NCI-H345 (cell line): Measurements from ENCODE around the gene VTI1A.

Source experiments
- DNase-seq: peaks from one replicate; lab custom pipeline; 2025; lab: John Stamatoyannopoulos, UW

The VTI1A gene

GRCh38 chr10:112679392-112679791, 232.4 kb downstream of the VTI1A start:
- no peak for DNase-seq

- DNase-seq = no peak
These were observed 233.6 kb downstream of the VTI1A start for GRCh38 chr10:112680586-112680985.

- no peak for DNase-seq
These were observed 240.6 kb downstream of the VTI1A start for GRCh38 chr10:112687647-112688046.

GRCh38 chr10:112689327-112690072, 242.5 kb downstream of the VTI1A start:
- no peak for DNase-seq

GRCh38 chr10:112695539-112695938, 248.5 kb downstream of the VTI1A start:
- no peak for DNase-seq

GRCh38 chr10:112696592-112696991, 249.6 kb downstream of the VTI1A start:
- DNase-seq = no peak

GRCh38 chr10:112698133-112698817, 251.3 kb downstream of the VTI1A start:
- DNase-seq = no peak

- no peak for DNase-seq
These were observed 251.8 kb downstream of the VTI1A start for GRCh38 chr10:112698818-112699164.

GRCh38 chr10:112700215-112700671, 253.2 kb downstream of the VTI1A start:
- DNase-seq = no peak

GRCh38 chr10:112701211-112701877, 254.3 kb downstream of the VTI1A start:
- no peak for DNase-seq

- DNase-seq = no peak
These were observed 254.9 kb downstream of the VTI1A start for GRCh38 chr10:112701878-112702255.

- no peak for DNase-seq
These were observed 259.6 kb downstream of the VTI1A start for GRCh38 chr10:112706577-112706976.

GRCh38 chr10:112708461-112708860, 261.4 kb downstream of the VTI1A start:
- no peak for DNase-seq

GRCh38 chr10:112710528-112710927, 263.5 kb downstream of the VTI1A start:
- no peak for DNase-seq

- no peak for DNase-seq
These were observed 264.4 kb downstream of the VTI1A start for GRCh38 chr10:112711366-112711765.

- DNase-seq = no peak
These were observed 265.5 kb downstream of the VTI1A start for GRCh38 chr10:112712536-112712935.

- no peak for DNase-seq
These were observed 266.4 kb downstream of the VTI1A start for GRCh38 chr10:112713411-112713810.

GRCh38 chr10:112715581-112715980, 268.6 kb downstream of the VTI1A start:
- DNase-seq = no peak

- no peak for DNase-seq
These were observed 269.1 kb downstream of the VTI1A start for GRCh38 chr10:112716076-112716475.

GRCh38 chr10:112716924-112717413, 270.0 kb downstream of the VTI1A start:
- DNase-seq = no peak

GRCh38 chr10:112720178-112720577, 273.2 kb downstream of the VTI1A start:
- no peak for DNase-seq

- no peak for DNase-seq
These were observed 274.2 kb downstream of the VTI1A start for GRCh38 chr10:112721080-112721698.
